ENCODE results near the gene ZNF598. TPM values are rescaled to one million over a fixed set of nuclear protein-coding genes. Genes with fewer than 3 reads are reported as not detected.

ZNF598 gene
- total RNA-seq, 2 donors from 2014 or later: 45.6 to 49.5 TPM

GRCh38 chr16:2009164-2009711, 383 bp downstream of the ZNF598 start:
- peak overlapping the region; percentile 29 for H3K27ac ChIP-seq (ENCODE audit: low read depth, low read length)
- Mint-ChIP-seq H3K27ac (peak overlapping the region; percentile 33), H3K4me1 (peaks cover 23% of the 10 kb centered on the region), H3K4me3 (peak overlapping the region; percentile 74), H3K9me3 (no peaks in the 10 kb centered on the region), H3K36me3 (ENCODE audit: low read depth) (peaks cover 7% of the 10 kb centered on the region), H3K27me3 (ENCODE audit: insufficient read depth) (no peaks in the 10 kb centered on the region)
- WGBS, 2 experiments (ENCODE audit: insufficient coverage in 1 of 2, insufficient read length in 1 of 2): 0% methylated on average over 17 to 55 of the region's 55 CpGs
- peaks cover 24% of the 10 kb centered on the region for H3K4me1 ChIP-seq (ENCODE audit: control insufficient read depth, insufficient read depth, low read length)
- peak overlapping the region; percentile 84 for H3K9ac ChIP-seq (ENCODE audit: extremely low read depth, low read length, poor library complexity, severe bottlenecking)
- DNase-seq: peak; percentile 70
- H3K27me3 ChIP-seq (ENCODE audit: control insufficient read depth, insufficient read depth, low read length, poor library complexity, severe bottlenecking): no peaks in the 10 kb centered on the region
- H3K9me3 ChIP-seq (ENCODE audit: control insufficient read depth, low read length): no peaks in the 10 kb centered on the region
- H3K4me3 ChIP-seq (ENCODE audit: low read length): peak overlapping the region; percentile 96
- no peak for TF ChIP-seq CTCF (conservative IDR thresholded peaks at IDR 0.05)
- peaks cover 10% of the 10 kb centered on the region for H3K36me3 ChIP-seq (ENCODE audit: control insufficient read depth, insufficient read depth, low read length)

GRCh38 chr16:2008631-2009163, 924 bp downstream of the ZNF598 start:
- H3K27me3 ChIP-seq (ENCODE audit: control insufficient read depth, insufficient read depth, low read length, poor library complexity, severe bottlenecking): no peaks in the 10 kb centered on the region
- peak overlapping the region; percentile 74 for H3K4me3 Mint-ChIP-seq
- peak overlapping the region; percentile 96 for H3K4me3 ChIP-seq (ENCODE audit: low read length)
- no peaks in the 10 kb centered on the region for H3K9me3 ChIP-seq (ENCODE audit: control insufficient read depth, low read length)
- H3K4me1 Mint-ChIP-seq: peaks cover 23% of the 10 kb centered on the region
- peaks cover 7% of the 10 kb centered on the region for H3K36me3 Mint-ChIP-seq (ENCODE audit: low read depth)
- H3K27me3 Mint-ChIP-seq (ENCODE audit: insufficient read depth): no peaks in the 10 kb centered on the region
- peaks cover 10% of the 10 kb centered on the region for H3K36me3 ChIP-seq (ENCODE audit: control insufficient read depth, insufficient read depth, low read length)
- no peak for TF ChIP-seq CTCF (conservative IDR thresholded peaks at IDR 0.05)
- peak overlapping the region; percentile 29 for H3K27ac ChIP-seq (ENCODE audit: low read depth, low read length)
- peak overlapping the region; percentile 84 for H3K9ac ChIP-seq (ENCODE audit: extremely low read depth, low read length, poor library complexity, severe bottlenecking)
- H3K9me3 Mint-ChIP-seq: no peaks in the 10 kb centered on the region
- DNase-seq: no peak
- peaks cover 24% of the 10 kb centered on the region for H3K4me1 ChIP-seq (ENCODE audit: control insufficient read depth, insufficient read depth, low read length)
- 16 to 18% methylated on average over 8 to 23 of the region's 23 CpGs for WGBS, 2 experiments (ENCODE audit: insufficient coverage in 1 of 2, insufficient read length in 1 of 2)
- peak overlapping the region; percentile 33 for H3K27ac Mint-ChIP-seq

- WGBS, 2 experiments (ENCODE audit: insufficient coverage in 1 of 2, insufficient read length in 1 of 2): 93% methylated on average over 15 of the region's 15 CpGs
- peaks cover 16% of the 10 kb centered on the region for H3K36me3 ChIP-seq (ENCODE audit: control insufficient read depth, insufficient read depth, low read length)
- H3K9ac ChIP-seq (ENCODE audit: extremely low read depth, low read length, poor library complexity, severe bottlenecking): peak overlapping the region; percentile 84
- no peak for TF ChIP-seq CTCF (conservative IDR thresholded peaks at IDR 0.05)
- peaks cover 27% of the 10 kb centered on the region for H3K4me1 ChIP-seq (ENCODE audit: control insufficient read depth, insufficient read depth, low read length)
- no peaks in the 10 kb centered on the region for H3K9me3 ChIP-seq (ENCODE audit: control insufficient read depth, low read length)
- no peaks in the 10 kb centered on the region for H3K27me3 Mint-ChIP-seq (ENCODE audit: insufficient read depth)
- no peak for DNase-seq
- no peak overlapping the region for H3K27ac ChIP-seq (ENCODE audit: low read depth, low read length)
- H3K4me3 Mint-ChIP-seq: peak overlapping the region; percentile 74
- peaks cover 23% of the 10 kb centered on the region for H3K4me1 Mint-ChIP-seq
- H3K27ac Mint-ChIP-seq: peak overlapping the region; percentile 33
- peaks cover 7% of the 10 kb centered on the region for H3K36me3 Mint-ChIP-seq (ENCODE audit: low read depth)
- H3K9me3 Mint-ChIP-seq: no peaks in the 10 kb centered on the region
- H3K4me3 ChIP-seq (ENCODE audit: low read length): peak overlapping the region; percentile 96
- H3K27me3 ChIP-seq (ENCODE audit: control insufficient read depth, insufficient read depth, low read length, poor library complexity, severe bottlenecking): no peaks in the 10 kb centered on the region
These were observed 1.6 kb downstream of the ZNF598 start for GRCh38 chr16:2008009-2008526.

Measured in endodermal cell (in vitro differentiated cells).